Gastrocnemius medialis (tissue), 4 donors: ENCODE results near the gene DUSP1. TPM values are rescaled to one million over a fixed set of nuclear protein-coding genes. Genes with fewer than 3 reads are reported as not detected.
A peak's percentile ranks its signal among the peaks of the same experiment; 100 is the strongest.

ENCODE experiments used
- ATAC-seq, 2 donors: fragments of 150-250 bp; one replicate each; pipeline ENCODE4 v1.9.1; 2016
- DNase-seq, 2 donors: peaks; one replicate each; pipeline ENCODE4 v3.0.0-alpha.2; 2019
- H3K27ac ChIP-seq, 4 donors: fragments of 200-600 bp; sonication (generic); 1 replicate in 1 of 4; 2 replicates in 3 of 4; pipeline ENCODE4 v1.5.1; 2016 to 2018; ENCODE audit warnings: mild to moderate bottlenecking in 2 of 4, moderate library complexity in 1 of 4
- H3K27me3 ChIP-seq, 3 donors: fragments of 200-600 bp; sonication (generic) in 2 of 3; 1 replicate in 1 of 3; 2 replicates in 2 of 3; pipeline versions ENCODE4 v1.5.1 to v1.6.0; 2016 to 2019; ENCODE audit warnings: mild to moderate bottlenecking in 1 of 3, moderate library complexity in 1 of 3
- H3K36me3 ChIP-seq, 2 donors: fragments of 200-600 bp; sonication (generic) in 1 of 2; one replicate each; pipeline ENCODE4 v1.5.1; 2017 to 2018
- H3K4me1 ChIP-seq, 2 donors: fragments of 200-600 bp; sonication (generic) in 1 of 2; one replicate each; pipeline ENCODE4 v1.5.1; 2016 to 2017; ENCODE audit warnings: mild to moderate bottlenecking in 2 of 2
- H3K4me3 ChIP-seq, 4 donors: fragments of 200-600 bp; sonication (generic) in 3 of 4; 1 replicate in 1 of 4; 2 replicates in 3 of 4; pipeline ENCODE4 v1.5.1; 2016 to 2019; ENCODE audit warnings: mild to moderate bottlenecking in 2 of 4
- H3K9me3 ChIP-seq, 3 donors: fragments of 200-600 bp; sonication (generic) in 2 of 3; 1 replicate in 1 of 3; 2 replicates in 2 of 3; pipeline ENCODE4 v1.5.1; 2016 to 2019
- CTCF ChIP-seq, 5 experiments: fragments of 450-650 bp in 3 of 5; fragments of 200-600 bp in 2 of 5; sonication (generic) in 2 of 5; IDR thresholded peaks in 4 of 5; conservative IDR thresholded peaks in 1 of 5; 1 replicate in 4 of 5; 2 replicates in 1 of 5; pipeline ENCODE4 v1.5.1; 2016 to 2019; ENCODE audit warnings: antibody characterized with exemption in 5 of 5, mild to moderate bottlenecking in 3 of 5, moderate library complexity in 3 of 5
- POLR2A ChIP-seq, 2 donors: fragments of 450-650 bp; IDR thresholded peaks; one replicate each; pipeline ENCODE4 v1.6.1; 2017; ENCODE audit warnings: antibody characterized with exemption in 2 of 2, mild to moderate bottlenecking in 2 of 2, moderate library complexity in 2 of 2
- in situ Hi-C, 4 donors: fragments of 200-750 bp; cut with MboI; loops; one replicate each; pipeline versions ENCODE4 v1.15.0 to v1.8.0; 2017; ENCODE audit warnings: low sequenced_read_pairs in 4 of 4
- intact Hi-C: fragments of 100-400 bp; cut with DNase I; formaldehyde crosslinking; loops from one replicate; pipeline ENCODE4 v1.15.1; 2023; ENCODE audit warnings: low total_unique reads
- total RNA-seq, 4 donors: library from RNA; depleted of rRNA; stranded (reverse); fragments of >200 nt; gene quantifications; one replicate each; pipeline versions ENCODE4 v1.1.0 to v1.2.3, GENCODE V29; 2016

The DUSP1 gene
- total RNA-seq, 4 donors from 2014 or later = 345 to 1,004 (median 793) TPM

GRCh38 chr5:172749881-172750633 lies 20.9 kb downstream of the DUSP1 start:
- no peaks in the 10 kb centered on the region for H3K36me3 ChIP-seq
- in situ Hi-C loops = no loop called here
- H3K27me3 ChIP-seq = no peaks in the 10 kb centered on the region
- H3K4me3 ChIP-seq = no peak overlapping the region
- H3K9me3 ChIP-seq = no peaks in the 10 kb centered on the region
- peaks cover 23 to 25% of the 10 kb centered on the region in 2 donors for H3K4me1 ChIP-seq
- DNase-seq (no peak), ATAC-seq (peak; percentile 62 to 70)
- TF ChIP-seq POLR2A (IDR thresholded peaks at IDR 0.05) = peak in 1 of 2 donors; percentile 0
- no peak for TF ChIP-seq CTCF (IDR thresholded peaks at IDR 0.05 in 4 of 5, conservative IDR thresholded peaks at IDR 0.05 in 1 of 5)
- intact Hi-C loops = no loop called here
- H3K27ac ChIP-seq = peak overlapping the region; percentile 70 to 78 (median 74)

- peaks cover 23 to 25% of the 10 kb centered on the region in 2 donors for H3K4me1 ChIP-seq
- no peak overlapping the region for H3K4me3 ChIP-seq
- H3K27ac ChIP-seq = peak overlapping the region; percentile 70 to 78 (median 74)
- ATAC-seq (no peak), DNase-seq (no peak)
- H3K36me3 ChIP-seq = no peaks in the 10 kb centered on the region
- in situ Hi-C loops = no loop called here
- H3K27me3 ChIP-seq = no peaks in the 10 kb centered on the region
- H3K9me3 ChIP-seq = no peaks in the 10 kb centered on the region
- intact Hi-C loops = no loop called here
- TF ChIP-seq POLR2A (IDR thresholded peaks at IDR 0.05) (no peak), CTCF (IDR thresholded peaks at IDR 0.05 in 4 of 5, conservative IDR thresholded peaks at IDR 0.05 in 1 of 5) (no peak)
Measured at GRCh38 chr5:172749076-172749475, 21.9 kb downstream of the DUSP1 start.

- ATAC-seq (peak; percentile 41 to 44), DNase-seq (no peak)
- Histone ChIP-seq H3K36me3 (no peaks in the 10 kb centered on the region), H3K9me3 (no peaks in the 10 kb centered on the region), H3K4me1 (peaks cover 23 to 25% of the 10 kb centered on the region in 2 donors), H3K27me3 (no peaks in the 10 kb centered on the region), H3K4me3 (peak overlapping the region in 2 of 4 donors; percentile 6 to 13), H3K27ac (peak overlapping the region; percentile 70 to 78 (median 74))
- intact Hi-C loops = no loop called here
- TF ChIP-seq POLR2A (IDR thresholded peaks at IDR 0.05) (peak; percentile 23 to 60), CTCF (IDR thresholded peaks at IDR 0.05 in 4 of 5, conservative IDR thresholded peaks at IDR 0.05 in 1 of 5) (no peak)
- in situ Hi-C loops = no loop called here
Measured at GRCh38 chr5:172748341-172748843, 22.6 kb downstream of the DUSP1 start.

GRCh38 chr5:172747471-172747870 lies 23.5 kb downstream of the DUSP1 start:
- Histone ChIP-seq H3K9me3 (no peaks in the 10 kb centered on the region), H3K27ac (peak overlapping the region; percentile 50 to 78 (median 74)), H3K36me3 (no peaks in the 10 kb centered on the region), H3K27me3 (no peaks in the 10 kb centered on the region), H3K4me1 (peaks cover 23 to 25% of the 10 kb centered on the region in 2 donors), H3K4me3 (no peak overlapping the region)
- DNase-seq (no peak), ATAC-seq (no peak)
- TF ChIP-seq CTCF (IDR thresholded peaks at IDR 0.05 in 4 of 5, conservative IDR thresholded peaks at IDR 0.05 in 1 of 5) = no peak
- in situ Hi-C loops = no loop called here
- intact Hi-C loops = no loop called here
